ENCODE measurements around the gene PRDM16.
"Not testable (repeated sequence)": the region's sequence is repeated elsewhere in the genome, so short reads cannot be mapped to it uniquely, and the experiment has no call there.

Gene PRDM16

GRCh38 chr1:3234956-3235355 is 166.0 kb downstream of the PRDM16 start:
- no peak for DNase-seq

- DNase-seq, result no peak
Measured at GRCh38 chr1:3235496-3235895, 166.5 kb downstream of the PRDM16 start.

GRCh38 chr1:3236361-3236760 is 167.4 kb downstream of the PRDM16 start:
- no peak for DNase-seq

- DNase-seq, result no peak
Measured at GRCh38 chr1:3236955-3237354, 168.0 kb downstream of the PRDM16 start.

GRCh38 chr1:3237570-3237969 is 168.6 kb downstream of the PRDM16 start:
- DNase-seq, result no peak

GRCh38 chr1:3237994-3238702 is 169.1 kb downstream of the PRDM16 start:
- no peak for DNase-seq

GRCh38 chr1:3238703-3239278 is 169.8 kb downstream of the PRDM16 start:
- DNase-seq, result no peak

GRCh38 chr1:3239991-3240390 is 171.0 kb downstream of the PRDM16 start:
- not testable (repeated sequence) for DNase-seq

GRCh38 chr1:3240524-3241235 is 171.7 kb downstream of the PRDM16 start:
- no peak for DNase-seq

GRCh38 chr1:3241236-3241550 is 172.2 kb downstream of the PRDM16 start:
- no peak for DNase-seq

GRCh38 chr1:3241673-3242407 is 172.8 kb downstream of the PRDM16 start:
- no peak for DNase-seq

- no peak for DNase-seq
Measured at GRCh38 chr1:3242408-3243260, 173.6 kb downstream of the PRDM16 start.

- no peak for DNase-seq
Measured at GRCh38 chr1:3243304-3243703, 174.3 kb downstream of the PRDM16 start.

GRCh38 chr1:3244025-3244926 is 175.3 kb downstream of the PRDM16 start:
- no peak for DNase-seq

GRCh38 chr1:3244927-3245315 is 175.9 kb downstream of the PRDM16 start:
- DNase-seq, result no peak

- DNase-seq, result no peak
Measured at GRCh38 chr1:3245344-3245743, 176.3 kb downstream of the PRDM16 start.

- DNase-seq, result no peak
Measured at GRCh38 chr1:3245768-3246167, 176.8 kb downstream of the PRDM16 start.

GRCh38 chr1:3246251-3246650 is 177.2 kb downstream of the PRDM16 start:
- DNase-seq, result no peak

- DNase-seq, result no peak
Measured at GRCh38 chr1:3247521-3248121, 178.6 kb downstream of the PRDM16 start.

- DNase-seq, result no peak
Measured at GRCh38 chr1:3248155-3249141, 179.4 kb downstream of the PRDM16 start.

Measured in NCI-H2107 (cell line).